ENCODE data around the gene PODN.
A peak's percentile ranks its signal among the peaks of the same experiment; 100 is the strongest.

Gene PODN

DNA sequence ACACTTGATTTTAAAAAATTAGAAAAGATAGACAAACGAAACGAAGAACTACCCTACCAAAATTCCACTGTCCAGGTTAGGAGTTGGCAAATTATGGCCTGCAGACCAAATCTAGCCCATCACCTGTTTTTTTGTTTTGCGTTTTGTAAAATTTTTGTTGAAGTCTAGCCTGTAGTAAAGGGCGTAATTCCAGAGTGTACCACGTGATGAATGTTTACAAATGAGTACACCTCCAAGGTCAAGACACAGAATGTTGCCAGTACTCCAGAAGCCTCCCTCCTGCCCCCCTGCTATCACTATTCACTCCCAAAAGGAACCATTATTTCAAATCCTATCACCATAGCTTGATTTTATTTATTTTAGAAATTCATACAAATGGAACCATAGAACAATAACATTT is 17.1 kb upstream of the PODN start:
- Mint-ChIP-seq H3K27me3 (no peaks in the 10 kb centered on the region), H3K9me3 (no peaks in the 10 kb centered on the region), H3K4me3 (no peak overlapping the region), H3K36me3 (peaks cover 21% of the 10 kb centered on the region), H3K4me1 (peaks cover 6% of the 10 kb centered on the region), H3K27ac (no peak overlapping the region)

DNA sequence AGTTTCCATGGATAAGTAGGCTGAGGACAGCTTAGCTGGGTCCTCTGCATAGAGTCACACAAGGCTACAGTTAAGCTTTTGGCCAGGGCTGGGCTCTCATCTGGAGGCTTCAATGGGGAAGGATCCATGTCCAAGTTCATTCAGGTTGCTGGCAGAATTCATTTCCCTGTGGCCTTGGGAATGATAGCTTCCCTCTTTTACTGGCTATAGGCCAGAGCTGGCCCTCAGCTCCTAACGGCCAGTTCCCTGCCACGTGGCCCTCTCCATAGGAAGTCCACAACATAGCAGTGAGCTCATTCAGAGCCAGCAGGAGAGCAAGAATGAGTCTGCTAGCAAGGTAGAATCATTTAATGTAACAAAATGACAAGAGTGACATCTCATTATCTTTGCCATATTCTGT is 15.1 kb upstream of the PODN start:
- no peaks in the 10 kb centered on the region for H3K27me3 Mint-ChIP-seq
- no peaks in the 10 kb centered on the region for H3K9me3 Mint-ChIP-seq
- H3K4me3 Mint-ChIP-seq = no peak overlapping the region
- no peak overlapping the region for H3K27ac Mint-ChIP-seq
- peaks cover 17% of the 10 kb centered on the region for H3K36me3 Mint-ChIP-seq
- peaks cover 6% of the 10 kb centered on the region for H3K4me1 Mint-ChIP-seq

DNA sequence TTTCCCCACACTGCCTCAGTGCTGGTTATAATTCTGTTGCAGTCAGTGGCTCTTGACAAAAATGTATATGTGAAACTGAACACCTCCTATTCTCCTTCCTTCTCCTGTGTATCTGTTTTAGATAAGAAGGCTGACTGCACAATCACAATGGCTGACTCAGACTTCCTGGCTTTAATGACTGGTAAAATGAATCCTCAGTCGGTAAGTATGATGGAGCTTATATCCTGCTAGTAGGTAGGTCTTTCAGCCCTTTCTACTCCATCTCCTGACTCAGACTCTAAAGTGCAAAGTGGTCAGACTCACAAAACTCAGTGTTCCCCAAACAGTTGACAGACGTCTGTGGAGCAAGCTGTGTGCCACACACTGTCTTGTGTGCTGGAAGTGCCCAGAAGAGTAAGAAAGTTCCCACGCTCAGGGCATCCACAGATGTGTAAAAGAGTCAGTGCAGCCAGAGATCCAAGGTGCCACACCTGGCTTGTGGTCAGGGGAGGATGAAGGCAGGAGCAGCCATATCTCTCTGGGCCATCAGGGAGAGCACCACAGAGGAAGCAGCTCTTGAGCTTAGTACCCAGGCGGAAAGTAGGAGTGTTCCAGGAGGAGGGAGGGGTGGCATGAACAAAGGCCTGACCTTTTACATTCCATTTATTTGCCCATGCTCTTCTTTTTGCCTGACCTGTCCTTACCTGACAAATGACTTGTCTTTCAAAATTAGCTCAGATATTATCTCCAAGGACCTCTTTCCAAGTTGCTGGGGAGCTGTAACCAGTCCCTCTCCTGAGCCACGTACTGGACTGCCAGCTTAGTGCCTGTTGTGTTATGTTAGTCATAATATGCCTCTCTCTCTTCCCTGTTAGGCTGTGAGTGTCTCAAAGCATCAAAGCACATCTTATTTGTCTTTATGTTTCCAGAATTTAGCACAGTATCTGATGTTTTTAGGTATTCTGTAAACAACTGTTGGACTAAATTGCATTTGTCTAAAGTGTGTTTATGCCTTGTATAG is 14.0 kb upstream of the PODN start:
- no peaks in the 10 kb centered on the region for H3K27me3 Mint-ChIP-seq
- no peak overlapping the region for H3K4me3 Mint-ChIP-seq
- no peak overlapping the region for H3K27ac Mint-ChIP-seq
- peaks cover 6% of the 10 kb centered on the region for H3K4me1 Mint-ChIP-seq
- H3K36me3 Mint-ChIP-seq = peaks cover 24% of the 10 kb centered on the region
- H3K9me3 Mint-ChIP-seq = no peaks in the 10 kb centered on the region

DNA sequence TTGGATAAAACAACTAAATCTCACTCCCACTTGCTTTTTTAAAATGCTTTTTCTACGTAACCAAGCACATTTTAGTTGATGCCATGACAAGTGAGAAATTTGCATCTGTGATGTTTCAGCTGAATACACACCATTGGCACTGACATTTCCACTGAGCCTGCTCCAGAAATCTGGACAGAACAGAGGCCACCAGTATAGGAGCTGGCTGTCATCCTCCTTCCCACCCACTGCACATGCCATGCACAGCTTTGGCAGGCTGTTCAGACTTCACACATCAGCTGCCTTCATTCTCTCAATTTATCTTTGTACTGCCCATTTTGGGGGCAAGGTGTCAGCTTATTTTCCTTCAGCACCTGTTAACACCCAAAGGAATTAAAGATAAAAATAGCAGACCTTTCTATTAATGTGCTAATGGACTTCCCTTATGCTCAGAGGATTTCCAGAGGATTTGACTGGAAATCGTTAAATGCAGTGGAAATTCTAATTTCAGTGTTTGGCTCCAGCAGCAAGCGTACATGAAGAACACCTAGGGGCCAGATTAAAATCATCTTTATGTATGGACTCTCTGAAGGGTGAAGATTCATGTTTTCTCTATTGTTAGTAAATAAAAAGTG is 12.9 kb upstream of the PODN start:
- H3K4me3 Mint-ChIP-seq = no peak overlapping the region

DNA sequence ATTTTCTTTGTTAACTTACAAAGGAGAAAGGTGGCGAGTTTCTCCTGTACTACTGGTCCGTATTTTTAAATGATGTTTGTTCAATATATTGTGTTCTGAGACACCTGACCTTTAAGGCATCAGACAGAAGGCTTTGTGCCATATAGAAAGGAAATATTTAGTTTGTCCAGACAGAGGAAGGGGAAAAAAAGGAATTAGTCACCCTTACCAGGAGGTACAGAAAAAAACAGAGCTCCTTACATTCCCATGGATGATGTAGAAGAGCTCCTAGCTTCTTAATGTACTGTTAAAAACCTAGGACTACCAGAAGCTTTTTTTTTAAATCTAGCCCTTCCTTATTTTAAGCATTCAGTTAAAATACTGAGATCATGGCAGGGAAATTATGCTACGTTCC is 12.4 kb upstream of the PODN start:
- Mint-ChIP-seq H3K36me3 (peaks cover 34% of the 10 kb centered on the region), H3K9me3 (no peaks in the 10 kb centered on the region)

More for the DNA sequence above, 12.9 kb upstream of the PODN start:
- H3K4me1 Mint-ChIP-seq = peaks cover 6% of the 10 kb centered on the region
- peaks cover 31% of the 10 kb centered on the region for H3K36me3 Mint-ChIP-seq
- H3K9me3 Mint-ChIP-seq = no peaks in the 10 kb centered on the region
- no peak overlapping the region for H3K27ac Mint-ChIP-seq
- no peaks in the 10 kb centered on the region for H3K27me3 Mint-ChIP-seq

GRCh38 chr1:53050310-53050709 is 11.7 kb upstream of the PODN start:
- no peak overlapping the region for H3K4me3 Mint-ChIP-seq
- H3K36me3 Mint-ChIP-seq = peaks cover 35% of the 10 kb centered on the region
- H3K9me3 Mint-ChIP-seq = no peaks in the 10 kb centered on the region
- H3K27ac Mint-ChIP-seq = no peak overlapping the region
- no peaks in the 10 kb centered on the region for H3K27me3 Mint-ChIP-seq
- H3K4me1 Mint-ChIP-seq = peaks cover 6% of the 10 kb centered on the region

More for the DNA sequence above, 12.4 kb upstream of the PODN start:
- Mint-ChIP-seq H3K27ac (no peak overlapping the region), H3K27me3 (no peaks in the 10 kb centered on the region), H3K4me3 (no peak overlapping the region), H3K4me1 (peaks cover 6% of the 10 kb centered on the region)

DNA sequence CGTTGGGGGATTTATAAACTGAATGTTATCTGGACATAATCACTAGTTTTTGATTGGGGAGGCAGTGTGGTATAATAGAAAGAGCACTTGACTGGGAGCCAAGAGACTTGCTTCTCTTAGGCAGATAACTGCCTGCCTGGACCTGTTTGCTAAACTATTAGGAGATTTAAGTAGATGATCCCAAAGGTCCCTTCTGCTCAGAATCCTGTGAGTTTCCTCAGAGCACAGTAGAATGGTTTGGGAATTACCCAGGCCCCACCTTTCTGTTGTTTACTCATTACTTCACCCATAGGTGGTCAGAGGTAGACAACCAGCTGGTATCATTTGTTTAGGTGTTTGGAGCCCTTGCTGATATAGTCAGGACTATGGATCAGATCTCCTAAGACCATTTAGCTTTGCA is 10.3 kb upstream of the PODN start:
- Mint-ChIP-seq H3K9me3 (no peaks in the 10 kb centered on the region), H3K36me3 (peaks cover 32% of the 10 kb centered on the region), H3K4me3 (no peak overlapping the region), H3K27ac (peak overlapping the region; percentile 72), H3K27me3 (no peaks in the 10 kb centered on the region), H3K4me1 (peaks cover 6% of the 10 kb centered on the region)

GRCh38 chr1:53057127-53057526 is 4.9 kb upstream of the PODN start:
- no peak overlapping the region for H3K27ac Mint-ChIP-seq
- H3K4me3 Mint-ChIP-seq = no peak overlapping the region
- peaks cover 20% of the 10 kb centered on the region for H3K36me3 Mint-ChIP-seq
- no peaks in the 10 kb centered on the region for H3K9me3 Mint-ChIP-seq
- H3K4me1 Mint-ChIP-seq = no peaks in the 10 kb centered on the region
- peaks cover 2% of the 10 kb centered on the region for H3K27me3 Mint-ChIP-seq

GRCh38 chr1:53060579-53060978 is 1.4 kb upstream of the PODN start:
- H3K27me3 Mint-ChIP-seq = peaks cover 20% of the 10 kb centered on the region
- no peak overlapping the region for H3K4me3 Mint-ChIP-seq
- no peaks in the 10 kb centered on the region for H3K4me1 Mint-ChIP-seq
- no peaks in the 10 kb centered on the region for H3K9me3 Mint-ChIP-seq
- peaks cover under 1% of the 10 kb centered on the region for H3K36me3 Mint-ChIP-seq
- no peak overlapping the region for H3K27ac Mint-ChIP-seq

- Mint-ChIP-seq H3K4me3 (peak overlapping the region; percentile 63), H3K9me3 (no peaks in the 10 kb centered on the region), H3K4me1 (no peaks in the 10 kb centered on the region), H3K27ac (no peak overlapping the region), H3K27me3 (peaks cover 22% of the 10 kb centered on the region), H3K36me3 (peaks cover 1% of the 10 kb centered on the region)
Measured at GRCh38 chr1:53061123-53061858, 722 bp upstream of the PODN start.

- H3K27me3 Mint-ChIP-seq = peaks cover 25% of the 10 kb centered on the region
- H3K27ac Mint-ChIP-seq = no peak overlapping the region
- H3K9me3 Mint-ChIP-seq = no peaks in the 10 kb centered on the region
- H3K4me1 Mint-ChIP-seq = no peaks in the 10 kb centered on the region
- peak overlapping the region; percentile 70 for H3K4me3 Mint-ChIP-seq
- H3K36me3 Mint-ChIP-seq = peaks cover 1% of the 10 kb centered on the region
Measured at GRCh38 chr1:53062708-53063591, 937 bp downstream of the PODN start.

GRCh38 chr1:53063744-53064515 is 1.9 kb downstream of the PODN start:
- Mint-ChIP-seq H3K27me3 (peaks cover 25% of the 10 kb centered on the region), H3K4me1 (no peaks in the 10 kb centered on the region), H3K9me3 (no peaks in the 10 kb centered on the region), H3K27ac (no peak overlapping the region), H3K4me3 (no peak overlapping the region), H3K36me3 (peaks cover 1% of the 10 kb centered on the region)

- Mint-ChIP-seq H3K27me3 (peaks cover 25% of the 10 kb centered on the region), H3K9me3 (no peaks in the 10 kb centered on the region), H3K4me3 (no peak overlapping the region)
Measured at GRCh38 chr1:53065391-53065790, 3.4 kb downstream of the PODN start.

GRCh38 chr1:53066488-53066887 is 4.5 kb downstream of the PODN start:
- H3K4me1 Mint-ChIP-seq = no peaks in the 10 kb centered on the region
- peaks cover 23% of the 10 kb centered on the region for H3K27me3 Mint-ChIP-seq
- no peak overlapping the region for H3K27ac Mint-ChIP-seq
- H3K9me3 Mint-ChIP-seq = no peaks in the 10 kb centered on the region
- peaks cover 1% of the 10 kb centered on the region for H3K36me3 Mint-ChIP-seq
- no peak overlapping the region for H3K4me3 Mint-ChIP-seq

More at GRCh38 chr1:53065391-53065790, 3.4 kb downstream of the PODN start:
- Mint-ChIP-seq H3K4me1 (no peaks in the 10 kb centered on the region), H3K27ac (no peak overlapping the region), H3K36me3 (peaks cover 1% of the 10 kb centered on the region)

Measured in activated naive CD4-positive, alpha-beta T cell treated with anti-CD3 and anti-CD28 coated beads, Interleukin-2, amount 50 U/mL, for 24 hours (primary cell).